CD4-positive, alpha-beta T cell treated with Interleukin-1 beta for 1 hour (primary cell): Measurements from ENCODE around the gene ATXN1.

Experiments used
- DNase-seq, 2 donors: peaks; one replicate each; pipeline ENCODE4 v3.0.0-alpha.2; 2020 to 2022

ATXN1 gene

DNA sequence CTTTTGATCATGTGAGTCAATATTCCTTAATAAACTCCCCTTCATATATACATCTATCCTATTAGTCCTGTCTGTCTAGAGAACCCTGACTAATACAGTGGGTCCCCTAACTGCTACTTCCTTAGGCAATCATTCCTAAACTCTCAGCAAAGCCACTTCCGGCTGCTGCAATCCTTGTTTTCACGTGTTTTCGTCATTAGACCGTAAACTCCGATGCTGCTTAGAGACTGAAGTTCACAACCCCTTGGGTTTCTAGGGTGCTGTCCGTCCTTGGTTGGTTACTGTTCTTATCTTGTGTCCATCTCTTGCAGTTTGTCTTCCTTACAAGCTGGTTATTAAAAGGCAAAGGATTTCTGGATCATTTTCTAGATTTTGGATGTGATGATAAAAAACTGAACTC is 416.5 kb downstream of the ATXN1 start:
- no peak for DNase-seq

DNA sequence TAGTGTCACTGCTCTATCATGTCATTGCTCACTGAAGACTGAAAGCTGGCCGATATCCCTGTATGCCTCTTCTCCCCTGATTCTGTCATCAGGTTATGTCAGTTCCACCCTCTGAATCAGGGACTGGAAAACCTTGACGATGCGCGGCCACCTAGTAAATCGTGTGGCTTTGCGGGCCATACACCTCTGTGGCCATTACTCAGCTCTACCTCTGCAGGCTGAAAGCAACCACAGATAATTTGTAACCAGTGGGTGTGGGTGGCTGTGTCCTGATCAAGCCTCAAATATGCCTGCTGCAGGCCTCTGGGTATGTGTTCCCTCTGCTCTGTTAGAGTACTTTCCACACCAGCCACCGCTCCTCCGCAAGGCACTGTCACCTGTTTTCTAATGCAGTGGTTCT is 417.7 kb downstream of the ATXN1 start:
- no peak for DNase-seq

GRCh38 chr6:16339265-16339587 is 422.0 kb downstream of the ATXN1 start:
- DNase-seq, result no peak

- no peak for DNase-seq
Measured at GRCh38 chr6:16338577-16339264, 422.5 kb downstream of the ATXN1 start.

GRCh38 chr6:16337295-16337975 is 423.8 kb downstream of the ATXN1 start:
- no peak for DNase-seq

GRCh38 chr6:16336911-16337294 is 424.4 kb downstream of the ATXN1 start:
- no peak for DNase-seq

DNA sequence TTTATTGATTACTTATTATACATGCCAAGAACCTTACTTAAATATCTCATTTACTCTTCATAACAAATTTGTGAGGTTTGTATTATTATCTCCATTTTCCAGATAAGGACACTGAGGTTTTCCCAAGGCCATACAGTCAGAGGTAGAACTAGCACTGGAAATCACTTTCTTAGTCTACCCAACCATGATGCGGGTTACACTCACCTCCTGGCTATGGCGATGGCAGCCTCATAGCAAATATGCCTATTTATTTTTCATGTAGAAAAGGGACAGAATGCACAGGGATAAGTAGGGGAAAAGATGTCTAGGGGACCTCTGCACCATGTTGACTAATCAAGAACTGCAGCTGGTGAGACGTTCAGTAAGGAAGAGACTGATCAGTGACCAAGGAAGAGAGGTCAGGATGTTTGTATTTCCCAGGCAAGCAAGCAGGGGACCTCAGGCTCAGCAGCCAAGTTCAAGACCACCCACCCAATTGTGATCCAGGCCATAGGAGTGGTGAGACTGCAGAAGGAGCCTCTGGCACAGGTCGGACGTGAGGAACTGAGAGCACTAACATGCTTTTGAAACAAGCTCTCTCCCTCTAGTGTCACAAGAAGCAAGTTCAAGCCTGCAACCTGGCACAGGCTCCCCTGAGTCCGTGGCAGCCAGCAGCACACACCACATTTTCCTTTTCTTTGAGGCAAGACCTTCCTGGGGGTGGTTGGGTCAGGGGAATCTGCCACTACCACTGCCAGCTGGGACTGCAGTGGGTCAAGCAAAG is 425.0 kb downstream of the ATXN1 start:
- no peak for DNase-seq

GRCh38 chr6:16335176-16335575 is 426.1 kb downstream of the ATXN1 start:
- DNase-seq, result no peak

DNA sequence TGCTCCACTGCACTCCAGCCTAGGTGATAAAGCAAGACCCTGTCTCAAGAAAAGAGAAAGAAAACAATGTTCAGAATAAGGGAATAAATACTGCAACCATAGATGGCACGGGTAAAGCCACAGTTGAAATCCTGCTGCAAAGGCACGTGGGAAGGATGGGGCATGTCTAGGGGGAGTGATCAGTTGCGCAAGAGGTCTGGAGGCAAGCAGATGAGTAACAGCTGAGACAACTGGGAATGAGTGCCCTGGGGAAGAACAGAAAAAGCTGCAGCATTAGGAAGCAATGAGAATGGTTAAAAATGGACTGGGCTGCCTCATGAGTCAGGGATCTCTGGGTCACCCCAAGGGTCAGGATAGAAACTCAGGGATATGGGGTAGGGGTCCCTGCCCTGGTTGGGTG is 426.6 kb downstream of the ATXN1 start:
- peak in 1 of 2 donors; percentile 24 for DNase-seq

DNA sequence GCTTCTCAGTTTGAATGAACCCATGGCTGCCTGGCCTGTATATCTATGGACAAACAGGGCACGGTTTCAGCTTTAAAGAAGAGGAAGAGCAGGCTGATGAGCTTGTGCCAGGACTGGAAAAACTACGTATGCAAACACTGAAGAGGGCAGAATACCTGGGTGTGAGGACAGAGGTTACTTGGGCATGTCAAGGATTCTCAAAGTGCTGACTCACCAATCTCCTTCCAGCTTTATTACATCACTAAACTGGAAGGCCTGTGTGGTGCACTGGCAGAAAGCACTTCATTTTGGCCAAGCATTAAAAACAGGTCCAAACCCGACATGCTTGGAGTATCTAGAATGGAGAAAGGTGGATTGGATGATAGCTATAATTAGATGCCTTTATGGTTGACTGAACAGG is 427.7 kb downstream of the ATXN1 start:
- DNase-seq, result no peak

GRCh38 chr6:16332175-16332542 is 429.1 kb downstream of the ATXN1 start:
- peak; percentile 81 to 87 for DNase-seq

- peak; percentile 58 to 64 for DNase-seq
Measured at GRCh38 chr6:16331384-16332174, 429.7 kb downstream of the ATXN1 start.

DNA sequence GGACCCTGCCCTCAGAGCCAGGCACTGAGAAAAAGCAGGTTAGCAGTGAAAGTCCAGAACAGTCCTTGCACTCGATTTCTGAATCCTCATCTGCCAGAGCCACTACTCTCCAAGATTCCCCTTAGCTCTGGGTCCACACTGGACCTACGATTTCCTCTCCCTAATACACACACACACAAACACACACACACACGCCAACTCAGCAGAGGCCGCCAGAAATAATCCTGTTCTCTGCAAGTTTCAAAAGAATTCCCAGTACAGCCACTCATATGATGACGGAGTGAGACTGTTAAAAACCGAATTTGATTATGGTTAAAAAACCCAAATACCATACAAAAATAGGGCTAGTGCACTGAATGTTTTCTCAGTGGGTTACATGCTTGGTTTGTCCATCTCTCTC is 432.0 kb downstream of the ATXN1 start:
- no peak for DNase-seq

- no peak for DNase-seq
Measured at GRCh38 chr6:16327777-16328325, 433.4 kb downstream of the ATXN1 start.

GRCh38 chr6:16326971-16327776 is 434.1 kb downstream of the ATXN1 start:
- no peak for DNase-seq

GRCh38 chr6:16326531-16326930 is 434.7 kb downstream of the ATXN1 start:
- no peak for DNase-seq

DNA sequence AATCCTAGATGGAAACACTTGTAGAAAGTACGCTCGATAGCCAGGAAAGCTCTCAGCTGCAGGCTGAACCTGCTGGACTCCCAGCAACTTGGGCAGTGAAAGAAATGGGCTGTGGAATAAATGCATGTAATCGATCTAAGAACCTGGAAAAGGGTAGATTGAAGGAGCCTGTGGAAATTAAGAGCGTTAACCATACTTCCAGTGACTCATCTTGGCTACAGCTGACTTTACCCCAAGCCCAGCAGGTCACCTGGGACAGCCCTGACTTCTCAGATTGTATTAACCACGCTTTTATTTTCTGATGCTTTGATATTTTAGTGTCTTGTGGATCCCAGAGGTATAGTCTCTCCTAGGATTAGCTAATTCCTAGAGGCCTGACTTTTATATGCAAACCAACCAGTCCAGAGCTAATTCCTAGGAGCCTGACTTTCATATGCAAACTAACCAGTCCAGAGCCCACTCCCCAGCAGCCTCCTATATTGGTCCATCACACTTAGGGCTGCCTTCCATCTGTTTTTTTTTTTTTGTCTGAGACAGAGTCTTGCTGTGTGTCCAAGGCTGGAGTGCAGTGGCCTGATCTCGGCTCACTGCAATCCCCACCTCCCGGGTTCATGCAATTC is 436.5 kb downstream of the ATXN1 start:
- DNase-seq, result no peak

- DNase-seq, result no peak
Measured at GRCh38 chr6:16324184-16324583, 437.1 kb downstream of the ATXN1 start.

DNA sequence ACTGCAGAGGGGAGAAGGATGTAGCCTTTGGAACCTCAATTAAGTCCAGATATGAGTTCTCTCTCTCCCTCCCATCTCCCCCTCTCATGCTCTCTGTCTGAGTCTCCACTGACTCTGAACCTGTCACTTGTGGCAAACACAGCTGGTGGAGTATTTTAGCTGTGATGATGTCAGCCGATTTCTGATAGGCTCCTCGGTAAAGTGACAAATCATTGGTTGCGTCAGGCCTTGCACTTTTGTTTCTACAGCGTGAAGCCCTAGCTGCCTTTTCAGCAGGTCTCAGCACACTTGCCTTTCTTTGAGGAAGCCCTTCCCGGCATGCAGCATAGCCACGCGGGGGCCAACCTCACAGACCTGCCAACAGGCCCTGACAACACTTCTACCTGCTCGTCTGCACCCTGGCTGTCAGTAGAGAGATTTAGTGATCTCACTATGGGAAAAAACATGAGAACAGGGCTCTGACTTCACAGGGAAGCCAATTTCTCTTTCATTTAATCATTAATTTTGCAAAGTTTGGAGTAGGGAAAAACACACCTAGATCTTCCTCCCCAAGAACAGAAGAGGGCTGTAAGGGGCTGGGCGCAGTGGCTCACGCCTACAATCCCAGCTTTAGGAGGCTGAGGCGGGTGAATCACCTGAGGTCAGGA is 438.5 kb downstream of the ATXN1 start:
- peak; percentile 82 to 84 for DNase-seq

DNA sequence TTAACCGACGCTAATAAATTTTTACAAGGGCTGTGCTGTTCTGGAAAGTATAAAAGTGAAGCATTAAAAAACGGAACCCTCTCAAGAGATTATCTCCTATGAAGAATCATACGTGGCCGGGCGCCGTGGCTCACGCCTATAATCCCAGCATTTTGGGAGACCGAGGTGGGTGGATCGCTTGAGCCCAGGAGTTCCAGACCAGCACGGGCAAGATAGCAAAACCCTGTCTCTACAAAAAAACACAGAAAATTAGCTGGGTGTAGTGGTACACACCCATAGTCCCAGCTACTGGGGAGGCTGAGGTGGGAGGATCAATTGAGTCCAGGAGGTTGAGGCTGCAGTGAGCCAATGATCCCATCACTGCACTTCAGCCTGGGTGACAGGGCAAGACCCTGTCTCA is 439.4 kb downstream of the ATXN1 start:
- DNase-seq, result no peak

DNA sequence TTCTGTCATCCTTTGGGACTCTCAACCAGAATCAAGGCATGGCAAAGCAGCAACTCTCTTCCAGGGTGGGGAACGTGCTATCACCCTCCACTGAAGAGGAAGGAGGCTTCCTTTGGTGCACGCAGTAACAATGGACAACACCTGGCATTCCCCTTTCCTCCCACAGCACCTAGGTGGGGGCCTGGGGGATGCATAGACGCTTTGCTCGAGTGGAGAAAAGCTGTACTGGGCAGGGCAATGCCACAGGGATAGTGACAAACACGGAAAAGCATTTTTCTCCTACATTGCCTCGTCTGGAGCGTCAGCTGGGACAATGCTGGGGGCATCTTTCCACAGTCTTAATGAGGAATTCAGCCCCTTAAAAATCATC is 439.9 kb downstream of the ATXN1 start:
- DNase-seq, result no peak
